GM06990 (cell line): ENCODE results near the gene VSX1.
A peak's percentile ranks its signal among the peaks of the same experiment; 100 is the strongest.

Source experiments
- DNase-seq: peaks from one replicate; pipeline ENCODE4 v3.0.0-alpha.2; 2011; ENCODE audit not compliant: insufficient read length; ENCODE audit errors: extremely low read depth
- H3K27me3 ChIP-seq: replicated peaks from 2 replicates; pipeline ENCODE4 v1.6.0; 2011; ENCODE audit warnings: low read length; ENCODE audit not compliant: control insufficient read depth, insufficient read depth
- H3K36me3 ChIP-seq: 2 replicates; pipeline ENCODE4 v1.5.1; 2011; ENCODE audit warnings: low read length; ENCODE audit not compliant: control insufficient read depth, insufficient read depth
- H3K4me3 ChIP-seq: replicated peaks from 2 replicates; pipeline ENCODE4 v1.5.1; 2011; ENCODE audit warnings: low read depth, mild to moderate bottlenecking, control low read depth, low read length
- CTCF ChIP-seq: IDR thresholded peaks from 2 replicates; pipeline ENCODE4 v1.5.1; 2011; ENCODE audit warnings: low read length, control low read depth, mild to moderate bottlenecking, inconsistent platforms; ENCODE audit not compliant: insufficient read depth, poor library complexity, severe bottlenecking

Gene VSX1

DNA sequence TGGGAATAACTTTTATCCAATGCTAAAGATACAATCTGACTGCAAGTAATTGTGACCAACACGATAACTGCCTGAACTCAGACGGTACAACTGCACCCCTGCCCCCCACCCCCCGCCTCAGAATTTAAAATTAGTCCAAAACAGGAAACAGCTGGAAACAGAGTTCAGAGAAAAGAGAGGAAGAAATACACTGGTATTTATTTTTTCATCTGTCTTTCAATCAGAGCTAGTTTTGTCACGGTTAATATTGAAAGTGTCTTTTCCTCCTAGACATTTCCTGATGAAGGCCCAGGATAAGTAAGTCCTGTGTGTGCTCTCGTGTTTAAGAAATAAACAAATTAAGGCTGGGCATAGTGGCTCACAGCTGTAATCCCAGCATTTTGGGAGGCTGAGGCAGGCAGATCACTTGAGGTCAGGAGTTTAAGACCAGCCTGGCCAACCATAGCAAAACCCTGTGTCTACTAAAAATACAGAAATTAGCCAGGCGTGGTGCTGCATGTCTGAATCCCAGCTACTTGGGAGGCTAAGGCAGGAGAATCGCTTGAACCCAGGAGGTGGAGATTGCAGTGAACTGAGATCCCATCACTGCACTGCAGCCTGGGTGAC lies 45.5 kb downstream of the VSX1 start:
- no peak for DNase-seq
- Histone ChIP-seq H3K27me3 (no peaks in the 10 kb centered on the region), H3K4me3 (peak overlapping the region; percentile 31), H3K36me3 (no peaks in the 10 kb centered on the region; the same call in 1 of the 2 replicates)
- TF ChIP-seq CTCF = no peak

GRCh38 chr20:25035921-25036320 lies 46.0 kb downstream of the VSX1 start:
- no peak for DNase-seq
- Histone ChIP-seq H3K27me3 (no peaks in the 10 kb centered on the region), H3K36me3 (no peaks in the 10 kb centered on the region; the same call in 1 of the 2 replicates), H3K4me3 (peak overlapping the region; percentile 31)
- no peak for TF ChIP-seq CTCF

GRCh38 chr20:25033924-25034300 lies 48.0 kb downstream of the VSX1 start:
- no peak for TF ChIP-seq CTCF
- Histone ChIP-seq H3K4me3 (no peak overlapping the region), H3K27me3 (no peaks in the 10 kb centered on the region), H3K36me3 (peaks cover 4% of the 10 kb centered on the region; the same call in 1 of the 2 replicates)
- DNase-seq = no peak

GRCh38 chr20:25033265-25033923 lies 48.5 kb downstream of the VSX1 start:
- Histone ChIP-seq H3K27me3 (no peaks in the 10 kb centered on the region), H3K36me3 (peaks cover 4% of the 10 kb centered on the region; the same call in 1 of the 2 replicates), H3K4me3 (no peak overlapping the region)
- no peak for TF ChIP-seq CTCF
- DNase-seq = no peak

GRCh38 chr20:25032478-25033264 lies 49.3 kb downstream of the VSX1 start:
- no peak for DNase-seq
- no peak for TF ChIP-seq CTCF
- no peaks in the 10 kb centered on the region for H3K27me3 ChIP-seq
- H3K36me3 ChIP-seq = peaks cover 4% of the 10 kb centered on the region; the same call in 1 of the 2 replicates
- no peak overlapping the region for H3K4me3 ChIP-seq
